ENCODE results near the gene ZNF598.

- TF ChIP-seq CTCF (IDR thresholded peaks at IDR 0.05): no peak
- no peak for TF ChIP-seq POLR2A (IDR thresholded peaks at IDR 0.05)
- TF ChIP-seq POLR2AphosphoS5 (IDR thresholded peaks at IDR 0.05): peak in 2 of 3 donors; percentile 8 to 52
Observed at GRCh38 chr16:2039274-2040031, 29.8 kb upstream of the ZNF598 start.

Measured in breast epithelium (tissue), 3 donors.